Stimulated activated CD8-positive, alpha-beta memory T cell treated with anti-CD3 and anti-CD28 coated beads, Interleukin-7, amount 100 ng/mL, for 4 hours (primary cell): ENCODE data around the gene BCL7B.
A peak's percentile ranks its signal among the peaks of the same experiment; 100 is the strongest.
"Not testable (repeated sequence)": the region's sequence is repeated elsewhere in the genome, so short reads cannot be mapped to it uniquely, and the experiment has no call there.

Source experiments
- DNase-seq, 2 donors: peaks; one replicate each; pipeline ENCODE4 v3.0.0-alpha.2; 2020; ENCODE audit warnings: low read depth in 2 of 2

The BCL7B gene

DNA sequence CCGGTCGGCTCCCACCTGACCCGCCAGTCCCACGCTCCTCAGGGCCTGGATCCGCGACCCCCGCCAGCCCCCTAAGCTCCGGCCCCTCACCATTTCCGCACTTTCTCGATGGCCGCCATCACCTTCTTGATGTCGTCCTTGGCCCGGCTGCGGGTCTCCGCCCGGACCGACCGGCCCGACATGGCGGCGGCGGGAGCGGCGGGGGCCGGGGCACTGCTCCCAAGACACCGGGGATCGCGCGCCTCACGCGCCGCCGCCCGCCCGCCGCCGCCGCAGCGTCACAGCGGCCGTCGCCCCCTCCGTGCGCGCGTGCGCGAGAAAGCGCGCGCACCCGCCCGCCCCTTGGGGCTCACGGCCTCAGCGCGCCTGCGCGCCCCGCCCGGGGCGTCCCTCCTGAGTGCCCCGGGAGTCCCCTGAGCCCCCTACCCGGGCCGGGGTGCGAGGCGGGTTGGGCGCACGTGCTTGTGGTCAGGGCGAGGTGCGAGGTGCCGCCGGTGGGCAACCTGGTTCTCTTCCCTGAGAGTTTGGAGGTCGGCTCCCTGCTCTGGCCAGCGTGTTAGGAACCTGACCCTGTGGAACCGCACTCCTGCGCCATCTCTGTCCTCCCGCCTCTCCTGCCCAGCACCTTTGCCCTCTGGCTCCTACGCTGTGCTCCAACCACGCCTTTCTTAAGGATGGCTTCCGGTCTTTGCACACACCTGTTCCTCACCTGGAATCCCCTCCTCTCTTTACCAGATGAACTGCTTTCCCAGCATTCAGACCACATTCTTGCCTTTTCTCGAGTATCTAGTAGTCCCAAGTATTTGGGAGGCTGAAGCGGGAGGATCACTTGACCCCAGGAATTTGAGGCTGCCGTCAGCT lies at the start of gene BCL7B:
Gene BCL7B (minus strand): TSS at position 294 of the 861 bp plus-strand sequence. CDS start 112 bp downstream, at position 182.
- peak; percentile 34 to 74 for DNase-seq

DNA sequence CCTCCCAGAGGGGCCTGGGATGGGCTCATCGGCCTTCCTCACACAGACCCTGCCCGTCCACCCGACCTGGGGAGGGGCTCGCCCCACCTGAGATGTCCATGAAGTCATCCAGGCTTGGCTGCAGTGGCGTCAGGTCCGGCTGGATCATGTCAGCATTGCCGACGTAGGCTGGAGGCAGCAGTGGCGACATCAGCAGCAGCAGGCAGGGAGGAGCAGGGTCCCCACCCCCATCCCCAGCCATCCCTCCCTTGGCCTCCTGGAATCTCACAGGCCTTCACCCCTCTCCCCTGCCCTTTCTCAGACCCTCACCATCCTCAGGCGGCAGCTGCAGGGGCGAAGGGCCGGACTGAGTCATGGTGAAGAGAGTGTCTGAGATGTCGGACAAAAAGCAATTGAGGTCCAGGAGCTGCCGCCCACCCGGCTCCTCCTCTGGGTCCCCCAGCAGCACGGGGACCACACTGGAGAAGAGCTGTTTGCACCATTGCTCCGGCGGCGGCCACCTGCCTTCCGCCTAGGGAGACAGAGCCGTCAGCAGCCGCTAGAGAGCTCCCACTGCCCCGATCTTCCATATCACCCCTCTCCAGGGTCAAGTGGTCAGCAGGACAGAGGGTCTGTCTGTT lies 48.2 kb upstream of the BCL7B start:
- DNase-seq = no peak

- DNase-seq = no peak
Observed at GRCh38 chr7:73602721-73603651, 45.5 kb upstream of the BCL7B start.

GRCh38 chr7:73599916-73600315 lies 42.4 kb upstream of the BCL7B start:
- no peak for DNase-seq

- no peak for DNase-seq
Observed at GRCh38 chr7:73599151-73599882, 41.8 kb upstream of the BCL7B start.

DNA sequence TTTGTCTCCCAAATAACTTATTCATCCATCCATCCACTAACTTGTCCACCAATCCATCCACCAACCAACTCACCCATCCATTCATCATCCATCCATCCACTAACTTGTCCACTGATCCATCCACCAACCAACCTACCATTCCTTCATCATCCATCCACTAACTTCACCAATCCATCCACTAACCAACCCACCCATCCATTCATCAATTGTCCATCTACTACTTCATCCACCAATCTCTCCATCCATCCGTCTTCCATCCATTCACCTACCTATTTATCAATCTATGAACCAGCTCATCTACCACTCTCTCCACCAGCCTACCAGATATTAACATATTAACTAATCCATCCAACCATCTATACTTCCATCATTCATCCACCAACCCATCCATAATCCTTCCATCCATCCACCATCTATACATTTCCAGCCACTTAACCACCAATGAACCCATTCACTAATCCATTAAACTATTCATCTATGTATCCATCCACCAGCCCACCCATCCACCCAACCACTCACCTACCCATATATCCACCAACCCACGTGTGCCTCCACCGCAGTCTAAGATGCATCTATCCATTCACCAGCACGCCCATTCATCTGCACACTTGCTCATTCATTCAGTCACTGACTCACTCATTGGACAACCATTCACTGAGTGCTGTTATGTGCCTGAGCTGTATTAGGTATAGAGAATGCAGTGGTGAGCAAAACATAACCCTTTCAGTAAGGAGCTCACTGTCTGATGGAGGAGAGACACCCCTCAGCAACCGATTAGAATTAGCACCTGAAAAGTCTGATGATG lies 40.7 kb upstream of the BCL7B start:
- DNase-seq = no peak

GRCh38 chr7:73596191-73597065 lies 38.9 kb upstream of the BCL7B start:
- DNase-seq = no peak

GRCh38 chr7:73595358-73595757 lies 37.9 kb upstream of the BCL7B start:
- DNase-seq = no peak

DNA sequence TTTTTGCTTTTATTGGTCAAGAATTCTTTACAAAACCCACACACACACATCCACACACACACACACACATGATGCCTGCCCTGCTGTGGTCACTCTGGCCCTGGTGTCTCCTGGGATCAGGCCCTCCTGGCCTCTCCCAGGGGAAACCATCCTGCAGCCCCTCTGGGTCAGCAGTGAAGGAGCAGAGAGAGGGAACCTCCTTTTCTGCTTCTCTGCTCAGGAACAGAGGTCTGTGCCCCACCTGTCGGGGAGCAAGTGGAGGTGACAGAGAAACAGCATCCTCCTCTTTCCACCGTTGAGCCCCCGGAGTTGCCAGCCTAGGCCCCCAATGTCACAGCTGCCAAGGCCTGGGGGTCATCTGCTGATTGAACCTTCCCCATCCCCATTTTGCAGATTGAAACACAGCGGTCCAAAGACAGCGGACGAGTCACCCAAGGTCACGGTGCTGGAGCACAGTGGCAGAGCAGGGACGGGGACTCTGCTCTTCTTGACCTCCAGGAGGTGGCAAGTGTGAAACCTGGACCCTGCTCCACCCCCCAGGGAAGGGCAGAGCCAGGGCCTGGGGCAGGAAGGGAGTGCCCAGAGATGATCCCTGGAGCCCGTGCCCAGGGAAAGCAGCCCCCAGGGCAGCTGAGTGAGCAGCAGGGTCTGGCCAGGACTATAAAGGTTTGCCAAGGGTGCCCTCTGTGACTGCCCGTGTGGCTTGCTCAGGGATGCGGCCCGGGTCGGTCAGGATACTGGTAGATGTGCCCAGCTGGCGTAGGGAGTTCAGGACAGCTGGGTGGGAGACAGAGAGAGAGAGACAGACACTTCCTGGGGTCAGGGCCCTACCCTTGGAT lies 35.9 kb upstream of the BCL7B start:
- no peak for DNase-seq

- DNase-seq = no peak
Observed at GRCh38 chr7:73586911-73587310, 29.4 kb upstream of the BCL7B start.

GRCh38 chr7:73585196-73585595 lies 27.7 kb upstream of the BCL7B start:
- no peak for DNase-seq

GRCh38 chr7:73582664-73583202 lies 25.2 kb upstream of the BCL7B start:
- no peak for DNase-seq

GRCh38 chr7:73581006-73581405 lies 23.5 kb upstream of the BCL7B start:
- not testable (repeated sequence) for DNase-seq

GRCh38 chr7:73578342-73579128 lies 21.0 kb upstream of the BCL7B start, which contains the start of gene TBL2:
TSS of gene TBL2 (minus strand) at chr7:73578579. CDS start at chr7:73578549, 30 bp downstream.
- DNase-seq = peak; percentile 96 to 97

GRCh38 chr7:73577627-73578341 lies 20.3 kb upstream of the BCL7B start:
- DNase-seq = no peak

- DNase-seq = no peak
Observed at GRCh38 chr7:73573791-73574190, 16.3 kb upstream of the BCL7B start.

GRCh38 chr7:73573276-73573675 lies 15.8 kb upstream of the BCL7B start:
- DNase-seq = no peak
